SK-N-SH treated with all-trans-retinoic acid at 6 μM for 48 hours (cell line): ENCODE results near the gene NFXL1.

Source experiments
- ATAC-seq: fragments of 200-7000 bp; cut with Tn5 transposase; 3 replicates; pipeline ENCODE4 v1.9.1; 2020; ENCODE audit warnings: mild to moderate bottlenecking, moderate library complexity
- ARNTL ChIP-seq: fragments of 450-650 bp; formaldehyde crosslinking; IDR thresholded peaks from 2 replicates; pipeline ENCODE4 v1.5.0; 2020; ENCODE audit warnings: low read depth, mild to moderate bottlenecking, moderate library complexity, borderline replicate concordance
- BACH2 ChIP-seq: fragments of 250-450 bp; sonication (Bioruptor Pico); IDR thresholded peaks from 2 replicates; pipeline ENCODE4 v1.9.0; 2021; ENCODE audit warnings: mild to moderate bottlenecking, borderline replicate concordance
- CSDC2 ChIP-seq: fragments of 250-450 bp; sonication (Bioruptor Pico); IDR thresholded peaks from 2 replicates; pipeline ENCODE4 v1.5.0; 2020; ENCODE audit warnings: mild to moderate bottlenecking, moderate library complexity
- ESRRG ChIP-seq: fragments of 250-450 bp; sonication (Bioruptor Pico); IDR thresholded peaks from 2 replicates; pipeline ENCODE4 v1.6.1; 2021; ENCODE audit warnings: mild to moderate bottlenecking
- GLIS3 ChIP-seq: fragments of 250-450 bp; sonication (Bioruptor Pico); IDR thresholded peaks from 2 replicates; pipeline ENCODE4 v1.5.0; 2020; ENCODE audit warnings: mild to moderate bottlenecking, moderate library complexity
- OSR1 ChIP-seq: fragments of 250-450 bp; sonication (Bioruptor Pico); IDR thresholded peaks from 2 replicates; pipeline ENCODE4 v1.8.0; 2022; ENCODE audit warnings: moderate library complexity, mild to moderate bottlenecking, inconsistent platforms
- PPARA ChIP-seq: fragments of 250-450 bp; sonication (Bioruptor Pico); IDR thresholded peaks from 2 replicates; pipeline ENCODE4 v1.5.0; 2020; ENCODE audit warnings: mild to moderate bottlenecking, borderline replicate concordance
- RARB ChIP-seq: fragments of 250-450 bp; sonication (Bioruptor Pico); IDR thresholded peaks from 2 replicates; pipeline ENCODE4 v1.8.0; 2021; ENCODE audit warnings: mild to moderate bottlenecking, moderate library complexity
- TCF4 ChIP-seq: fragments of 250-450 bp; sonication (Bioruptor Pico); IDR thresholded peaks from 2 replicates; pipeline ENCODE4 v1.8.0; 2021; ENCODE audit warnings: mild to moderate bottlenecking, moderate library complexity, borderline replicate concordance
- TOX ChIP-seq: fragments of 250-450 bp; sonication (Bioruptor Pico); IDR thresholded peaks from 2 replicates; pipeline ENCODE4 v1.8.0; 2021; ENCODE audit warnings: mild to moderate bottlenecking, moderate library complexity, borderline replicate concordance
- ZC3H10 ChIP-seq: fragments of 250-450 bp; sonication (Bioruptor Pico); IDR thresholded peaks from 2 replicates; pipeline ENCODE4 v1.5.1; 2021; ENCODE audit warnings: mild to moderate bottlenecking, moderate library complexity
- ZFP3 ChIP-seq: fragments of 250-450 bp; sonication (Bioruptor Pico); IDR thresholded peaks from 2 replicates; pipeline ENCODE4 v1.5.0; 2020; ENCODE audit warnings: mild to moderate bottlenecking, moderate library complexity
- ZFP30 ChIP-seq: fragments of 450-650 bp; formaldehyde crosslinking; IDR thresholded peaks from 2 replicates; pipeline ENCODE4 v1.5.0; 2022; ENCODE audit warnings: mild to moderate bottlenecking, moderate library complexity
- ZNF565 ChIP-seq: fragments of 450-650 bp; formaldehyde crosslinking; conservative IDR thresholded peaks from 2 replicates; pipeline ENCODE4 v1.5.0; 2020; ENCODE audit warnings: low read depth, mild to moderate bottlenecking, moderate library complexity
- ZNF70 ChIP-seq: fragments of 450-650 bp; formaldehyde crosslinking; IDR thresholded peaks from 2 replicates; pipeline ENCODE4 v1.5.0; 2020; ENCODE audit warnings: mild to moderate bottlenecking, moderate library complexity
- ZNF8 ChIP-seq: fragments of 450-650 bp; formaldehyde crosslinking; IDR thresholded peaks from 2 replicates; pipeline ENCODE4 v1.5.0; 2020; ENCODE audit warnings: mild to moderate bottlenecking, moderate library complexity
- TF ChIP-seq, protein P1 (sequence below): fragments of 250-450 bp; sonication (Bioruptor Pico); IDR thresholded peaks from 2 replicates; pipeline ENCODE4 v1.5.1; 2020; ENCODE audit warnings: low read depth, mild to moderate bottlenecking, moderate library complexity
- TF ChIP-seq, protein P2 (sequence below): fragments of 250-450 bp; sonication (Bioruptor Pico); IDR thresholded peaks from 2 replicates; pipeline ENCODE4 v1.8.0; 2020; ENCODE audit warnings: mild to moderate bottlenecking, moderate library complexity, borderline replicate concordance
- TF ChIP-seq, protein P3 (sequence below): fragments of 250-450 bp; sonication (Bioruptor Pico); IDR thresholded peaks from 2 replicates; pipeline ENCODE4 v1.5.1; 2021; ENCODE audit warnings: mild to moderate bottlenecking, moderate library complexity
- TF ChIP-seq, protein P4 (sequence below): fragments of 250-450 bp; sonication (Bioruptor Pico); IDR thresholded peaks from 2 replicates; pipeline ENCODE4 v1.5.0; 2020; ENCODE audit warnings: mild to moderate bottlenecking, moderate library complexity
- TF ChIP-seq, protein P5 (sequence below): fragments of 250-450 bp; sonication (Bioruptor Pico); IDR thresholded peaks from 2 replicates; pipeline ENCODE4 v1.8.0; 2021; ENCODE audit warnings: low read depth, mild to moderate bottlenecking, moderate library complexity, borderline replicate concordance

The NFXL1 gene

DNA sequence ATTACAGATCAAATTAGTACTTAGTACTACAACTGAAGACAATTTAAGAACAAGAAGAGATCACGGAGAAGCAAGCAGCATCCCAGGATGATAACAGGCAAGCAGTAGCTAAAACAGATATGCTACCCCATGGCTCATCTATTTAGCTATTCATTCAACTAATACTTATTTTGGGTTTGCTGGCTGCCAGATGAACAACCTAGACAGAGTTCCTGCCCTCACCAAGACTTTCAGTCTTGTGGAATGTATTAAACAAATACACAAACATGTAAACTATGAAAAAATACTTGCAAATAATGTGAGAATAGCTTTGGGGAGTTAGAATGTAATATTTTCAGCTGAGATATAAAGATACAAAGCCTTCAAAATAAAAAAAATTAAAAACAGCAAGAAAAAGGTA is 74.1 kb downstream of the NFXL1 start:
- TF ChIP-seq GLIS3 (CRISPR knock-in tag) (no peak), OSR1 (no peak), RARB (CRISPR knock-in tag) (no peak), ZFP3 (CRISPR knock-in tag) (no peak), ZNF565 (CRISPR knock-in tag) (no peak), ESRRG (CRISPR knock-in tag) (no peak), PPARA (no peak), ARNTL (CRISPR knock-in tag) (no peak), TCF4 (CRISPR knock-in tag) (no peak), CSDC2 (CRISPR knock-in tag) (no peak)
- TF ChIP-seq, protein P1, sequence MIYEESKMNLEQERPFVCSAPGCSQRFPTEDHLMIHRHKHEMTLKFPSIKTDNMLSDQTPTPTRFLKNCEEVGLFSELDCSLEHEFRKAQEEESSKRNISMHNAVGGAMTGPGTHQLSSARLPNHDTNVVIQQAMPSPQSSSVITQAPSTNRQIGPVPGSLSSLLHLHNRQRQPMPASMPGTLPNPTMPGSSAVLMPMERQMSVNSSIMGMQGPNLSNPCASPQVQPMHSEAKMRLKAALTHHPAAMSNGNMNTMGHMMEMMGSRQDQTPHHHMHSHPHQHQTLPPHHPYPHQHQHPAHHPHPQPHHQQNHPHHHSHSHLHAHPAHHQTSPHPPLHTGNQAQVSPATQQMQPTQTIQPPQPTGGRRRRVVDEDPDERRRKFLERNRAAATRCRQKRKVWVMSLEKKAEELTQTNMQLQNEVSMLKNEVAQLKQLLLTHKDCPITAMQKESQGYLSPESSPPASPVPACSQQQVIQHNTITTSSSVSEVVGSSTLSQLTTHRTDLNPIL (CRISPR knock-in tag) = no peak

DNA sequence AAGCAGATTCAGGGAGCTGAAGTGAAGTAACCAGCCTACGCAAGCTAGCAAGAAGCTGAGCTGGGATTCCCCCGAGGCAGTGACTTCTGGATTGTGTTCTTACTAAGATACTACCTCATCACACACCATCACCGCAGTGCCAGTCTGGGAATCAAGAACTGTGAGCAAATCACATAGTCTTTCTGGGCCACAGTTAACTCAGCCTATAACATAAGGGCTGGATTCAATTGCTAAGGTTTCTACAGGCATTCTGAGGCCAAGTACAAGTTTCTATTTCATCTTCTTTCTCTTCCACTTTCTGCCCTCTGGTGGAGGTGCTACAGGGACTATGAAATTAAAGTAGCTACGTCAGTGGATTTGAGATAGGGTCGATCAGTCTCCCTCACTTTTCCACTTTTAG is 75.1 kb downstream of the NFXL1 start:
- ATAC-seq = no peak
- TF ChIP-seq ZFP30 (no peak), ZNF70 (CRISPR knock-in tag) (no peak), TCF4 (CRISPR knock-in tag) (no peak), ZC3H10 (no peak)
- TF ChIP-seq, protein P2, sequence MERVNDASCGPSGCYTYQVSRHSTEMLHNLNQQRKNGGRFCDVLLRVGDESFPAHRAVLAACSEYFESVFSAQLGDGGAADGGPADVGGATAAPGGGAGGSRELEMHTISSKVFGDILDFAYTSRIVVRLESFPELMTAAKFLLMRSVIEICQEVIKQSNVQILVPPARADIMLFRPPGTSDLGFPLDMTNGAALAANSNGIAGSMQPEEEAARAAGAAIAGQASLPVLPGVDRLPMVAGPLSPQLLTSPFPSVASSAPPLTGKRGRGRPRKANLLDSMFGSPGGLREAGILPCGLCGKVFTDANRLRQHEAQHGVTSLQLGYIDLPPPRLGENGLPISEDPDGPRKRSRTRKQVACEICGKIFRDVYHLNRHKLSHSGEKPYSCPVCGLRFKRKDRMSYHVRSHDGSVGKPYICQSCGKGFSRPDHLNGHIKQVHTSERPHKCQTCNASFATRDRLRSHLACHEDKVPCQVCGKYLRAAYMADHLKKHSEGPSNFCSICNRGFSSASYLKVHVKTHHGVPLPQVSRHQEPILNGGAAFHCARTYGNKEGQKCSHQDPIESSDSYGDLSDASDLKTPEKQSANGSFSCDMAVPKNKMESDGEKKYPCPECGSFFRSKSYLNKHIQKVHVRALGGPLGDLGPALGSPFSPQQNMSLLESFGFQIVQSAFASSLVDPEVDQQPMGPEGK (CRISPR knock-in tag) = no peak
- TF ChIP-seq, protein P3, sequence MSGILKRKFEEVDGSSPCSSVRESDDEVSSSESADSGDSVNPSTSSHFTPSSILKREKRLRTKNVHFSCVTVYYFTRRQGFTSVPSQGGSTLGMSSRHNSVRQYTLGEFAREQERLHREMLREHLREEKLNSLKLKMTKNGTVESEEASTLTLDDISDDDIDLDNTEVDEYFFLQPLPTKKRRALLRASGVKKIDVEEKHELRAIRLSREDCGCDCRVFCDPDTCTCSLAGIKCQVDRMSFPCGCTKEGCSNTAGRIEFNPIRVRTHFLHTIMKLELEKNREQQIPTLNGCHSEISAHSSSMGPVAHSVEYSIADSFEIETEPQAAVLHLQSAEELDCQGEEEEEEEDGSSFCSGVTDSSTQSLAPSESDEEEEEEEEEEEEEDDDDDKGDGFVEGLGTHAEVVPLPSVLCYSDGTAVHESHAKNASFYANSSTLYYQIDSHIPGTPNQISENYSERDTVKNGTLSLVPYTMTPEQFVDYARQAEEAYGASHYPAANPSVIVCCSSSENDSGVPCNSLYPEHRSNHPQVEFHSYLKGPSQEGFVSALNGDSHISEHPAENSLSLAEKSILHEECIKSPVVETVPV = no peak

More for the DNA sequence above, 74.1 kb downstream of the NFXL1 start:
- ATAC-seq = no peak

DNA sequence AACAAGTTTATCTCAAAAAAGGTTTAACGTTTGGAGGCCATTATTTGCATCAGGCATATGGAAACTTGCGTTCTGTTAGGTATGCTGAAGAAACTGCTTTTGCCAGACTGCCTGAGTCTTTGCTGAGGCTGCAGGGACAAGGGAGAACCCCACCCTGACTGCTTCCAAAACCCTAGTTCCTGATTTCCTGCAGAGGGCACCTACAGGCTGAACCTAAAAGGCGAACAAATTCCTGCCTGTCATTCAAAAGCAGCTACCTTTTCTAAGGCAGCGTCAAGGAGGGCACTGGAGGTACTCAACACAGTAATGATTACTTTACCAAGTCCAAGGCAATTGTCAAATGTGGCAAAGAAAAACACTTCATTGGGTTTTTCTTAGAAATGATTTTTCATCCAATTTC is 75.9 kb downstream of the NFXL1 start:
- TF ChIP-seq ZFP3 (CRISPR knock-in tag) = no peak
- ATAC-seq = no peak

DNA sequence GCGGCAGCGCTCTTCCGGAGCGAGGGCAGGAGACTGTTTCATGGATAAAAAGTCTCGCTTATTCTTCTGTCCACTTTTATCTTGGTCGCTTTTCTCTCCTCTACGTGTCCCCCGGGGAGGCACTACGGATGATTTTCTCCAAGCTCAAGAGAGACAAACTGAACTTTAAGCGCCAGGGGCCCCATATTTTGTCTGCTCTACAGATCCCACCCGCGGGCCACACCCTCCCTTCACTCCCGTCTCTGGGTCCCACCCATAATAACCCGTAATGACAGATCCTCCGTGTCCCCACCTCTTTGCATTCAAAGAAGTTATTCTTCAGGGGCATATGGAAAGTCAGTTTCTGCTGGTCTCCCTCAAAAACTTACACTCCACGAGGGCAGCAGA is 76.5 kb downstream of the NFXL1 start, which contains the start of gene CORIN:
TSS of gene CORIN (minus strand) at position 160 of the 387 bp plus-strand sequence. CDS start at position 42, 118 bp downstream.
- ATAC-seq = no peak
- TF ChIP-seq ZFP3 (CRISPR knock-in tag) = no peak
- TF ChIP-seq ZFP30 = no peak
- TF ChIP-seq ZNF70 (CRISPR knock-in tag) = no peak
- no peak for TF ChIP-seq CSDC2 (CRISPR knock-in tag)
- TF ChIP-seq RARB (CRISPR knock-in tag) = no peak
- TF ChIP-seq, protein P2 (CRISPR knock-in tag) = no peak
- no peak for TF ChIP-seq ARNTL (CRISPR knock-in tag)
- TF ChIP-seq, protein P3 = no peak
- TF ChIP-seq GLIS3 (CRISPR knock-in tag) = no peak
- no peak for TF ChIP-seq BACH2 (CRISPR knock-in tag)
- no peak for TF ChIP-seq TCF4 (CRISPR knock-in tag)
- no peak for TF ChIP-seq PPARA
- TF ChIP-seq, protein P4, sequence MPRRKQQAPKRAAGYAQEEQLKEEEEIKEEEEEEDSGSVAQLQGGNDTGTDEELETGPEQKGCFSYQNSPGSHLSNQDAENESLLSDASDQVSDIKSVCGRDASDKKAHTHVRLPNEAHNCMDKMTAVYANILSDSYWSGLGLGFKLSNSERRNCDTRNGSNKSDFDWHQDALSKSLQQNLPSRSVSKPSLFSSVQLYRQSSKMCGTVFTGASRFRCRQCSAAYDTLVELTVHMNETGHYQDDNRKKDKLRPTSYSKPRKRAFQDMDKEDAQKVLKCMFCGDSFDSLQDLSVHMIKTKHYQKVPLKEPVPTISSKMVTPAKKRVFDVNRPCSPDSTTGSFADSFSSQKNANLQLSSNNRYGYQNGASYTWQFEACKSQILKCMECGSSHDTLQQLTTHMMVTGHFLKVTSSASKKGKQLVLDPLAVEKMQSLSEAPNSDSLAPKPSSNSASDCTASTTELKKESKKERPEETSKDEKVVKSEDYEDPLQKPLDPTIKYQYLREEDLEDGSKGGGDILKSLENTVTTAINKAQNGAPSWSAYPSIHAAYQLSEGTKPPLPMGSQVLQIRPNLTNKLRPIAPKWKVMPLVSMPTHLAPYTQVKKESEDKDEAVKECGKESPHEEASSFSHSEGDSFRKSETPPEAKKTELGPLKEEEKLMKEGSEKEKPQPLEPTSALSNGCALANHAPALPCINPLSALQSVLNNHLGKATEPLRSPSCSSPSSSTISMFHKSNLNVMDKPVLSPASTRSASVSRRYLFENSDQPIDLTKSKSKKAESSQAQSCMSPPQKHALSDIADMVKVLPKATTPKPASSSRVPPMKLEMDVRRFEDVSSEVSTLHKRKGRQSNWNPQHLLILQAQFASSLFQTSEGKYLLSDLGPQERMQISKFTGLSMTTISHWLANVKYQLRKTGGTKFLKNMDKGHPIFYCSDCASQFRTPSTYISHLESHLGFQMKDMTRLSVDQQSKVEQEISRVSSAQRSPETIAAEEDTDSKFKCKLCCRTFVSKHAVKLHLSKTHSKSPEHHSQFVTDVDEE = no peak
- no peak for TF ChIP-seq OSR1
- TF ChIP-seq, protein P1 (CRISPR knock-in tag) = no peak
- no peak for TF ChIP-seq ZNF8 (CRISPR knock-in tag)
- TF ChIP-seq TOX (CRISPR knock-in tag) = no peak
- TF ChIP-seq ESRRG (CRISPR knock-in tag) = no peak
- TF ChIP-seq ZC3H10 = no peak
- TF ChIP-seq, protein P5, sequence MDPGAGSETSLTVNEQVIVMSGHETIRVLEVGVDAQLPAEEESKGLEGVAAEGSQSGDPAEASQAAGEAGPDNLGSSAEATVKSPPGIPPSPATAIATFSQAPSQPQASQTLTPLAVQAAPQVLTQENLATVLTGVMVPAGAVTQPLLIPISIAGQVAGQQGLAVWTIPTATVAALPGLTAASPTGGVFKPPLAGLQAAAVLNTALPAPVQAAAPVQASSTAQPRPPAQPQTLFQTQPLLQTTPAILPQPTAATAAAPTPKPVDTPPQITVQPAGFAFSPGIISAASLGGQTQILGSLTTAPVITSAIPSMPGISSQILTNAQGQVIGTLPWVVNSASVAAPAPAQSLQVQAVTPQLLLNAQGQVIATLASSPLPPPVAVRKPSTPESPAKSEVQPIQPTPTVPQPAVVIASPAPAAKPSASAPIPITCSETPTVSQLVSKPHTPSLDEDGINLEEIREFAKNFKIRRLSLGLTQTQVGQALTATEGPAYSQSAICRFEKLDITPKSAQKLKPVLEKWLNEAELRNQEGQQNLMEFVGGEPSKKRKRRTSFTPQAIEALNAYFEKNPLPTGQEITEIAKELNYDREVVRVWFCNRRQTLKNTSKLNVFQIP (CRISPR knock-in tag) = no peak
